SK-N-SH (cell line): ENCODE data around the gene GCM1. TPM values are rescaled to one million over a fixed set of nuclear protein-coding genes. Genes with fewer than 3 reads are reported as not detected.

ENCODE experiments used
- polyA plus RNA-seq, 3 experiments: library from polyadenylated mRNA; depleted of rRNA; stranded (reverse); fragments of >200 nt; gene quantifications; 2 replicates each; pipeline ENCODE4 v1.2.3, GENCODE V29; 2012
- small RNA-seq, 7 experiments: library from RNA; depleted of rRNA; stranded (forward); fragments of <200 nt; gene quantifications; one replicate each; pipeline ENCODE3, GENCODE V24; 2012

Gene GCM1
- polyA plus RNA-seq, 1 of the 3 experiments (the other 2 are of a cell fraction): not detected

Small RNAs within 50 kb of the gene (small RNA-seq; reads per million reads assigned to genes)
- gene RN7SL244P (0 reads per million in 7 experiments), gene RNU6-464P (0 reads per million in 7 experiments)

Other genes with a start within 250 kb of the GCM1 start
- not detected in 2 replicates for gene GSTA3, start 239.1 kb downstream of the GCM1 start, polyA plus RNA-seq (2012; rRNA removed)
- 28.3 and 34.0 TPM in 2 replicates for gene GSTA4, start 153.6 kb downstream of the GCM1 start, polyA plus RNA-seq (2012; rRNA removed)
- gene CILK1, start 87.0 kb downstream of the GCM1 start, polyA plus RNA-seq (2012; rRNA removed): 9.7 and 12.2 TPM in 2 replicates
- gene FBXO9, start 83.4 kb downstream of the GCM1 start, polyA plus RNA-seq (2012; rRNA removed): 61.9 and 72.9 TPM in 2 replicates
- gene ELOVL5, start 200.1 kb upstream of the GCM1 start, polyA plus RNA-seq (2012; rRNA removed): 31.9 and 46.4 TPM in 2 replicates